Stimulated activated CD8-positive, alpha-beta memory T cell treated with anti-CD3 and anti-CD28 coated beads, Interleukin-2, amount 100 ng/mL, for 48 hours (primary cell): ENCODE results near the gene CCDC30.
"Not testable (repeated sequence)": the region's sequence is repeated elsewhere in the genome, so short reads cannot be mapped to it uniquely, and the experiment has no call there.

Experiments
- DNase-seq, 2 donors: peaks; one replicate each; pipeline ENCODE4 v3.0.0-alpha.2; 2020; ENCODE audit warnings: low read depth in 2 of 2

CCDC30 gene

GRCh38 chr1:42657201-42657600 lies 194.1 kb downstream of the CCDC30 start:
- DNase-seq, result no peak

- peak; percentile 92 to 94 for DNase-seq
Measured at GRCh38 chr1:42657981-42658876, 195.1 kb downstream of the CCDC30 start, which contains the start of gene PPIH. PPIH (plus strand) TSS chr1:42658423; CDS start chr1:42658447, 24 bp downstream.

GRCh38 chr1:42658877-42659337 lies 195.8 kb downstream of the CCDC30 start:
- no peak for DNase-seq

- no peak for DNase-seq
Measured at GRCh38 chr1:42660907-42661500, 197.9 kb downstream of the CCDC30 start.

DNA sequence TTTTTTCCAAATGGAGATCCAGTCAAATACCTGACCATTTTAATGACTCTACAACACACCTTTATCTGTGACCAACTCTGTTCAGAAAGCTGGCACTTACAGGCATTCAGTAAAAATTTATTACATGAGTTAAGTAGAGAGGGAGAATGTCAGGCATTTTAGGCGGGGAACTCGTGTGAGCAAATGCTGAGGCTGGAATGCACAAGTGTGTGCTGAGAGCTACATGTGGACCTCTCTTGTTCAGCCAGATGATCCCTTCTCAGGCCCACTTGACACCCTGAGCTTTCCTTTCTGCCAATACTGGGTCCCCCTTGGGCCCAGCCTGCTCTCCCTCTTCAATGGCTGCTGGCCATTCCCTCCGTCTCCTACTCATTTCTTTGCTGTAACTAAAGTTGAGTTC lies 206.8 kb downstream of the CCDC30 start:
- DNase-seq, result no peak

GRCh38 chr1:42670425-42670824 lies 207.3 kb downstream of the CCDC30 start:
- DNase-seq, result no peak

DNA sequence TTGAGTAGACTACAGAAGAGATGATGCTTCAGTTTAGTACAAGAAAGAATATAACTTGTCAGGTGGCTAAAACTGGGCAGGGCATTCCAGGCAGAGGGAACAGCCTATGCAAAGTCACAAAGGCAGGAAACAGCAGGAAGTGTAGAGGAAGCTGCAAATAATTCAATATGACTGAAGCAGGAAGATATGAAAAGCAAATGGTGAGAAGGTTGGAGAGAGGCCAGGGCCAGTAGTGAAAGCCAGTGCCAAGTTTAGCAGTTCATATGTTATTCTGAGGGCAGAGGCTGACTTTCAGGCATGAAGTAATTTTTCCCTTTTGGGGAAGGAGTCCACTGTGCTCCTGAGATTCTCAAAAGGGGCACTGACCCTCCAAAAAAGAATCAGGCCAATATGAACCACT lies 211.1 kb downstream of the CCDC30 start:
- DNase-seq, result no peak

DNA sequence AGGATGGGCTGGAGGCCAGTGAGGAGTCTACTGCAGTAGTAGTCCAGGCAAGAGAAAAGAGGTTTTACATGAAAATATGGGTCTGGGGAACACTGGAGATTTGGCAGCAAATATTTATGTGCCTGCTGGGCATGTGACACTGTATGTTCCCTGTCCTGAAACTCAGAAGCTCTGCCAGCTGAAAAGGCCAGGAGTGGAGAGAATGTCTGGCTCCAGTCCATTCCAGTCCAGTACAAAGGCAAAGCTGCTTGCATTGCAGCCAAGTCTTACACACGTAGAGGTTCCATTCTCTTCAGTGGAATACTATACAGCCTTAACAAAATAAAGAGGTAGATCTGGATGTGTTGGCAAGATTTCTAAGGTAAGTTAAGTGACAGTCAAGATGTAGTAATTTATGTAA lies 211.6 kb downstream of the CCDC30 start:
- DNase-seq, result no peak

GRCh38 chr1:42675467-42675866 lies 212.4 kb downstream of the CCDC30 start:
- DNase-seq, result no peak

DNA sequence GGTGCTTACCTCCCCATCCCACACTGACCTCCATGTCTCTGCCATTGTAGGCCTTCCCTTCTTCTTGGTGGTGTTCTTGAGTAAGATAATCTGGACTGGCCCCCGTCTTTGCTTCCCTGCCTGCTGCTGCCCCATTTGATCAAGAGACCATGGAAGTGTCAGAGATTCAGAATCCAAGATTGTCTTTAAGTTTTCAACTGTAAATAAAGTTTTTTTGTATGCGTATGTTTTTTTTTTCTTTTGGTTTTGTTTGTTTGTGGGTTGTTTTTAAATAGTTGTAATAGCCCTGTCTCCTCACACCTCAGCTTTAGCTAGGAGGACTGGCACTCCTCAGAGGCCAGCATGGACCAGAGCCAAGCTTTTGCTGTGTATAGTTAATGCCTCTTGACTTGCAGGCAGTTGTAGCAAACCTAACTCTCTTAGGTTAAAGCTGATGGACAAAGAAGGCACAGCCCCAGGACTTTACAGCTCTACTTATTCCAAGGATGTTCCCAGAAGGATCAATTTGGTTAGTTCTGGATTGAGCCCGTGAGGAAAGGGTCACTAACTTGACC lies 213.5 kb downstream of the CCDC30 start:
- no peak for DNase-seq

DNA sequence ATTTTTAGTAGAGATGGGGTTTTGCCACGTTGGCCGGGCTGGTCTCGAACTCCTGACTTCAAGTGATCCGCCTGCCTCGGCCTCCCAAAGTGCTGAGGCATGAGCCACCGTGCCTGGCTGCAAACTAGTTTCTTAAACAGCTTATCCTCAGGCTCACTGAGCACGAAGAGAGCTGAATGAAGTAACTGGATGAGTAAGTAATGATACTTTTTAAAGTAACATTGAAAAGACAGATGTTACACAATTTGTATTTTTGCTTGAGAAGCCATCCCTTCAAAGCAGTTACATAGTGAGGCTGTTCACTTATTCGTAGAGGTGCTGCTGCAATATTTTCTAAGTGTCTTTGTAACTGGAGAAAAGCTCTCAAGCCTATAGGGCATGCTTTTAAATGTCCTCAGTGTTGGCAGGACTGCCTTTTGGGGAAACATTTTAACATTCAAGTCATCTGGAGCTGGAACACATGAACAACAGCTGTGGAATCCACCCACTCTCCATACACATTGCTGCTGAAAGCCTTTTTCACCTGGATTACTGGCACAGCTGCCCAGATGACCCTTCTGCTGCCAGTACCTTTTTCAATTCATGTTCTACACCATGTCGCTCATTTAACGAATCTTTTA lies 216.4 kb downstream of the CCDC30 start:
- no peak for DNase-seq

GRCh38 chr1:42680055-42680454 lies 217.0 kb downstream of the CCDC30 start:
- no peak for DNase-seq

- DNase-seq, result no peak
Measured at GRCh38 chr1:42680921-42681683, 218.0 kb downstream of the CCDC30 start.

GRCh38 chr1:42681741-42682483 lies 218.8 kb downstream of the CCDC30 start, which contains the start of gene YBX1:
YBX1 (plus strand) TSS chr1:42682418; CDS start chr1:42682566, 148 bp downstream.
- DNase-seq, result peak; percentile 86 to 89

DNA sequence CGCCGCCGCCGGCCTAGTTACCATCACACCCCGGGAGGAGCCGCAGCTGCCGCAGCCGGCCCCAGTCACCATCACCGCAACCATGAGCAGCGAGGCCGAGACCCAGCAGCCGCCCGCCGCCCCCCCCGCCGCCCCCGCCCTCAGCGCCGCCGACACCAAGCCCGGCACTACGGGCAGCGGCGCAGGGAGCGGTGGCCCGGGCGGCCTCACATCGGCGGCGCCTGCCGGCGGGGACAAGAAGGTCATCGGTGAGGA lies 219.3 kb downstream of the CCDC30 start:
- not testable (repeated sequence) for DNase-seq

- peak; percentile 48 to 55 for DNase-seq
Measured at GRCh38 chr1:42682739-42683531, 219.8 kb downstream of the CCDC30 start.

DNA sequence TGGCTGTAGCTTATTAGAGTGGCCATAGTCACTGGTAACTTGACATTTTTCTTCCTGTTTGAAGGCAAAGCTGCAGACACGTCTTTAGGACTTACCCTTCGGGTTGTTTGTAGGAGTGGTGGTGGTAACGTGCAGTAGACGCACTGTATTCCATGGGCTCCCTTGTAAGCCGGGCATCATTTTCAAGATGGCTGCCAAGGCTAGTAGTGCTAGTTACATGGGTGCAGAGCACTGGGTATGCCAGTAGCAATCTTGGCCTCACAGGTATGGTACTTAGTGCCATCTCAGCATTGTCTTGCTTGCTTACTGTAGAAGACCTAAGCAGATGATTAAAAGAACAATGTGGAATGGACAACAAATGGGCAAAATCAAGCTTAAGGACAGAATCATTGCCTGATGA lies 221.1 kb downstream of the CCDC30 start:
- no peak for DNase-seq

- DNase-seq, result no peak
Measured at GRCh38 chr1:42686418-42686817, 223.3 kb downstream of the CCDC30 start.

- DNase-seq, result no peak
Measured at GRCh38 chr1:42689912-42690311, 226.8 kb downstream of the CCDC30 start.

DNA sequence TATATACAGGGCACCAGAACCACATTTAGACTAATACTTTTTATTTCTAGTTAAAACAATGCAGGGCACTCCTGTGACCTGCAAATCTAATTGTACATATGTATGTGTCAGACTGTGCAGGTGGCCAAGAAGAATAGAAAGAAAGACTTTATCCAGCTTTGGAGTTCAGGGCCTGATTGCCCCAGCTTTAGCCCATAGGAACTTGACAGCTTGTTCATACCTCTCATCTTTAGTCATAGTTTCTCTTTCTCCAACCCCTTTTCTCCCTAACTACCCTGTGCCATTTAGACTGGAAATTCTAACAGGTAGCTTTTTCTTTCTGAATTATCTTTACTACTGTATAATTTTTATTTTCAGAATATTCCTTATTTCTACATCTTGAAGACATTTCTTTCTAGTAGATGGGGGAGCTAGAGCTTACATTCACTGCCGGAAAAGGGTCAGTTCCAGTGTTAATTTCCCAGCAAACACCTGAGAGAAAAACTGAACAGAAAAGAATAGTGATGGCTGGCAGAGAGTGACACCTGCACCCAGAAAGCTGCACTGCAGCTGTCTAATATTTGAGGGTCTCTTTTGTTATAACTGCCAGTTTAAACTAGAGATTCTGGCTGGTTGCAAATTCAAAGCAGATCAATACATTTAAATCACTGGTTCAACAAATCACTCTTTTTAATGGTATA lies 227.5 kb downstream of the CCDC30 start:
- no peak for DNase-seq
